ENCODE results near the gene GPRIN3.

GPRIN3 gene

DNA sequence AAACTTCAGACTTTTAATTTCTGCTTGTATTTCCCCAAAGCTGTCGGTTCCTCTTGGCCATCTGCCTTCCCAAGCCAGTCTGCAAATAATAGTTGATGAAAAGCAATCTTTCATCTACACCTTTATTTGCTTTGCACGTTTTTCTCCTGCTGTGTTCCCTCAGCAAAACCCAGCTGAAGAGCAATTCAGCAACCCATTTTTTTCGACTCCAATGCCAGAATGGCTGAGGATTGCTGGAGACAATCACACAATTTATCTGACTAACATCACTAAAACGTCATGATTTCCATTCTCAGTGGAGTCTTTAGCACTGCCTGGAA lies 94.3 kb downstream of the GPRIN3 start:
- Histone ChIP-seq H3K4me2 (ENCODE audit: insufficient read depth, low read length) (no peak overlapping the region), H3K4me3 (ENCODE audit: low read depth in 1 of 2, low read length in 2 of 2) (no peak overlapping the region), H3K79me2 (ENCODE audit: insufficient read depth, low read length) (no peaks in the 10 kb centered on the region), H3K9ac (ENCODE audit: low read depth, low read length) (no peak overlapping the region), H3K27me3 (ENCODE audit: insufficient read depth, low read length, poor library complexity) (no peaks in the 10 kb centered on the region), H3K27ac (ENCODE audit: low read length) (no peak overlapping the region), H4K20me1 (ENCODE audit: insufficient read depth, low read length) (no peaks in the 10 kb centered on the region), H3K36me3 (ENCODE audit: insufficient read depth, low read length) (no peaks in the 10 kb centered on the region), H3K9me3 (ENCODE audit: insufficient read depth, low read length, severe bottlenecking) (no peaks in the 10 kb centered on the region), H3K4me1 (ENCODE audit: insufficient read depth, low read length) (no peaks in the 10 kb centered on the region), H2AFZ (ENCODE audit: low read depth, low read length) (no peak overlapping the region)
- no peak for ATAC-seq (ENCODE audit: insufficient read depth, low read depth)
- no peak for TF ChIP-seq EZH2 (IDR thresholded peaks at IDR 0.05; ENCODE audit: borderline replicate concordance, low read depth, low read length, severe bottlenecking)
- TF ChIP-seq, protein P1, sequence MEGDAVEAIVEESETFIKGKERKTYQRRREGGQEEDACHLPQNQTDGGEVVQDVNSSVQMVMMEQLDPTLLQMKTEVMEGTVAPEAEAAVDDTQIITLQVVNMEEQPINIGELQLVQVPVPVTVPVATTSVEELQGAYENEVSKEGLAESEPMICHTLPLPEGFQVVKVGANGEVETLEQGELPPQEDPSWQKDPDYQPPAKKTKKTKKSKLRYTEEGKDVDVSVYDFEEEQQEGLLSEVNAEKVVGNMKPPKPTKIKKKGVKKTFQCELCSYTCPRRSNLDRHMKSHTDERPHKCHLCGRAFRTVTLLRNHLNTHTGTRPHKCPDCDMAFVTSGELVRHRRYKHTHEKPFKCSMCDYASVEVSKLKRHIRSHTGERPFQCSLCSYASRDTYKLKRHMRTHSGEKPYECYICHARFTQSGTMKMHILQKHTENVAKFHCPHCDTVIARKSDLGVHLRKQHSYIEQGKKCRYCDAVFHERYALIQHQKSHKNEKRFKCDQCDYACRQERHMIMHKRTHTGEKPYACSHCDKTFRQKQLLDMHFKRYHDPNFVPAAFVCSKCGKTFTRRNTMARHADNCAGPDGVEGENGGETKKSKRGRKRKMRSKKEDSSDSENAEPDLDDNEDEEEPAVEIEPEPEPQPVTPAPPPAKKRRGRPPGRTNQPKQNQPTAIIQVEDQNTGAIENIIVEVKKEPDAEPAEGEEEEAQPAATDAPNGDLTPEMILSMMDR (IDR thresholded peaks at IDR 0.05; ENCODE audit: borderline replicate concordance, extremely low read depth, low read length, poor library complexity, severe bottlenecking): no peak
- DNase-seq: no peak

DNA sequence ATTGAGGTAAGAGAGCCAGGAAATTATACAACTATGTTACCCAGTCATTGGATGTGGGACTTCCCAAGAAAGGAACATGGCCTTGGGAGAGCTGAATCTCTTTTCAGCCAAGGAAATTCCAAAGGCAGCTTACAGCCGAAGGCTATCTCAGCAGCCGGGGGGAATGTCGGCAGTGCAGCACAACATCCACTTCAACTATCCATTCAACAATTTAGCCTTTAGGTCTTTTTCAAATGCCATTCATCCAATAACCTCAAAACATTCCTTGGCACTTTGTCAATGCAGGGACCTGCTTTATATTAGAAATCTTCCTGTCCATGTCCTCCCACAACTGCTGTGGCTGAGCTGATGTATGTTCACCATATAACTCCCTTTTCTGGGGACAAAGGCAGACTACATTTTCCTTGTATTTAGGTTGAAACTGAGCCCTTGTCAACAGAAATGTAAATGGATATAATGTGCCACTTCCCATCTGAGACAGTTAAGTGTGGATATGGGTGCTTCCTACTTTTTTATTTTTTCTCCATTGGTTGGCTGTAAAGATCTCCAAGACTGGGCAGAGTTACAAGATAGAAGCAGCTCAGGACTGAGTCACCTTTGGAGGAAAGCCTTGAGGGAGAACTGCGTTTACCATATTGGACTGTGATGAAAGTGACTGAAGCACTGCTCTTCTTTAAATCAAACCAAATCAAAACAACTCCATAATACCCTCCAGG lies 94.8 kb downstream of the GPRIN3 start:
- ATAC-seq (ENCODE audit: insufficient read depth, low read depth) (no peak), DNase-seq (no peak)
- H3K4me1 ChIP-seq (ENCODE audit: insufficient read depth, low read length): no peaks in the 10 kb centered on the region
- H4K20me1 ChIP-seq (ENCODE audit: insufficient read depth, low read length): no peaks in the 10 kb centered on the region
- no peak overlapping the region for H3K4me2 ChIP-seq (ENCODE audit: insufficient read depth, low read length)
- H3K27me3 ChIP-seq (ENCODE audit: insufficient read depth, low read length, poor library complexity): no peaks in the 10 kb centered on the region
- H2AFZ ChIP-seq (ENCODE audit: low read depth, low read length): no peak overlapping the region
- TF ChIP-seq, protein P1 (IDR thresholded peaks at IDR 0.05; ENCODE audit: borderline replicate concordance, extremely low read depth, low read length, poor library complexity, severe bottlenecking): no peak
- no peak for TF ChIP-seq EZH2 (IDR thresholded peaks at IDR 0.05; ENCODE audit: borderline replicate concordance, low read depth, low read length, severe bottlenecking)
- H3K79me2 ChIP-seq (ENCODE audit: insufficient read depth, low read length): no peaks in the 10 kb centered on the region
- H3K4me3 ChIP-seq (ENCODE audit: low read depth in 1 of 2, low read length in 2 of 2): no peak overlapping the region
- H3K9ac ChIP-seq (ENCODE audit: low read depth, low read length): no peak overlapping the region
- no peaks in the 10 kb centered on the region for H3K9me3 ChIP-seq (ENCODE audit: insufficient read depth, low read length, severe bottlenecking)
- no peak overlapping the region for H3K27ac ChIP-seq (ENCODE audit: low read length)
- H3K36me3 ChIP-seq (ENCODE audit: insufficient read depth, low read length): no peaks in the 10 kb centered on the region

DNA sequence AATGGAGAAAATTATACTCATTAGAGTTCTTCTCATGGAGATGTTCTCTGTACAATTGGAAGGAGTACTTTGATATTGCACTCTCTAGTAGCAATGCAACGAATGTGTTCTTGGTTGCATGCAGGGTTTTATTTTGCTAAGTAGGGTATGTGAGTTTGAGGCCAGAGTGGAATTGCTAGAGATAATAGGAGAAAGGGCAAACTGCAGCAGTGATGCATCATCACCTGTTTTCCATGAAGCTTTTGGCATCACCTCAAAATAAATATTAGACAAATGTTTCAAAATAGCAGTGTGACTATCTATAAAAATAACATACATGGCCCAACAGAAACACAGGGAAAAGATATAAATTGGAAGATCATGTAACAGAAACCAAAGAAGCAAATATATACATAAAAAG lies 103.0 kb downstream of the GPRIN3 start:
- H3K36me3 ChIP-seq (ENCODE audit: insufficient read depth, low read length): no peaks in the 10 kb centered on the region
- no peak overlapping the region for H2AFZ ChIP-seq (ENCODE audit: low read depth, low read length)
- H3K79me2 ChIP-seq (ENCODE audit: insufficient read depth, low read length): no peaks in the 10 kb centered on the region
- ATAC-seq (ENCODE audit: insufficient read depth, low read depth): no peak
- H3K4me1 ChIP-seq (ENCODE audit: insufficient read depth, low read length): no peaks in the 10 kb centered on the region
- TF ChIP-seq EZH2 (IDR thresholded peaks at IDR 0.05; ENCODE audit: borderline replicate concordance, low read depth, low read length, severe bottlenecking): no peak
- TF ChIP-seq, protein P1 (IDR thresholded peaks at IDR 0.05; ENCODE audit: borderline replicate concordance, extremely low read depth, low read length, poor library complexity, severe bottlenecking): no peak
- no peak overlapping the region for H3K4me3 ChIP-seq (ENCODE audit: low read depth in 1 of 2, low read length in 2 of 2)
- H4K20me1 ChIP-seq (ENCODE audit: insufficient read depth, low read length): no peaks in the 10 kb centered on the region
- no peak for DNase-seq
- no peaks in the 10 kb centered on the region for H3K9me3 ChIP-seq (ENCODE audit: insufficient read depth, low read length, severe bottlenecking)
- no peak overlapping the region for H3K4me2 ChIP-seq (ENCODE audit: insufficient read depth, low read length)
- H3K27me3 ChIP-seq (ENCODE audit: insufficient read depth, low read length, poor library complexity): no peaks in the 10 kb centered on the region
- H3K27ac ChIP-seq (ENCODE audit: low read length): no peak overlapping the region
- no peak overlapping the region for H3K9ac ChIP-seq (ENCODE audit: low read depth, low read length)

Data from DND-41 (cell line).